ENCODE measurements around the gene HYOU1. TPM values are rescaled to one million over a fixed set of nuclear protein-coding genes. Genes with fewer than 3 reads are reported as not detected.
A peak's percentile ranks its signal among the peaks of the same experiment; 100 is the strongest.
"Not testable (repeated sequence)": the region's sequence is repeated elsewhere in the genome, so short reads cannot be mapped to it uniquely, and the experiment has no call there.

The HYOU1 gene
- total RNA-seq, 2 donors from 2014 or later, result 107 to 138 TPM

DNA sequence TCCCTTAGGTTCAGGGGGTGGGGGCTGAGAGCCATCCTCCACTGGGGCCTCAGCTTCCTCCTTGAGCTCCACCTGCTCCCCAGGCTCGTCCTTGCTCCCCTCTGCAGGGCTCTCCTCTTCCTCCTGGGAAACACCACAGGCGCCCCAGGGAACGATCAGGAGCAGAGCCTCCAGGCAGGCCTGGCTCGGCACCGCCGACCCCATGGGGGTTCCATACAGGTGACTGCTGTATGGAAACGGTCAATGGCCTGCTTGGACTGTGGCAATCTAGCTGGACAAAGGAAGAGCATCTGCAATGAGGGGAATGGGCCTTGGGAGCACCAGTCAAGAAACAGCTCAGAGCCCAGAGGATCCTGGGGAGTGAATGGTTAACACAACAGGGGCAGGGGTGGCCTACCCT, 7.9 kb downstream of the HYOU1 start:
- DNase-seq (no peak), ATAC-seq (no peak)
- intact Hi-C loops (cut with DNase I, micrococcal nuclease), result no loop called here

DNA sequence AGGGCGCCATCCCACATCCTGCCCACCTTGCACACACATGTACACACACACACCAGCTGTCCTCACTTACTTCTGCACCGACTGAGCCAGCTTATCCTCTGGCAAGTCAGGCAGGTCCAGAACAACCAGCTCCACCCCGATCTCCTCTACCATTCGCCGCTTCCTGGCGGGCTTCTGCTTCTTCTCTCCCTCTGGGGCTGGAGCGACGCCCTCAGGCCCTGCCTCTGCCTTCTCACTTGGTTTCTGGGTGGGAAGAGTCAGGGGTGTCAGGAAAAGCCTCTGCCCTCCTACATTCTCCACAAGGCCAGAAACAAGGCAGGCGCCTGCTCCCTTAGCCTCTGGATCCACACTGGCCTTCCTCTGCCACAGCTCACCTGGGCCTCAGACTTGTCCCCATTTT, 8.4 kb downstream of the HYOU1 start:
- DNase-seq (no peak), ATAC-seq (no peak)
- intact Hi-C loops (cut with DNase I, micrococcal nuclease), result no loop called here

DNA sequence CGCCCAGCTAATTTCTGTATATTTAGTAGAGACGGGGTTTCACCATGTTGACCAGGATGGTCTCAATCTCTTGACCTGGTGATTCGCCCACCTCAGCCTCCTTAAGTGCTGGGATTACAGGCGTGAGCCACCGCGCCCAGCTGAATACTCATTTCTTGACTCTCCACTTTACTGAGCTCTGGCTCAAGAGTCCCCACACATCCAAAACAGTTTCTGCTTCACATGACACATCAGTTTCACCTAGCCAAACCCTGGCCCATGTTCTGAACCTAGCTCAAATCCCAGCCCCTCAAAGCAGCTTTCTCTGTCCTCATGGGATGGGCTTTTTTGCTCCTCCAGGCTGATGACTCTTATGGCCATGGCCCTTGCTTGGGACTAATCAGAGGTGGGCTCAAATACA, 9.8 kb downstream of the HYOU1 start:
- DNase-seq (no peak), ATAC-seq (no peak)
- intact Hi-C loops (cut with DNase I, micrococcal nuclease), result no loop called here

DNA sequence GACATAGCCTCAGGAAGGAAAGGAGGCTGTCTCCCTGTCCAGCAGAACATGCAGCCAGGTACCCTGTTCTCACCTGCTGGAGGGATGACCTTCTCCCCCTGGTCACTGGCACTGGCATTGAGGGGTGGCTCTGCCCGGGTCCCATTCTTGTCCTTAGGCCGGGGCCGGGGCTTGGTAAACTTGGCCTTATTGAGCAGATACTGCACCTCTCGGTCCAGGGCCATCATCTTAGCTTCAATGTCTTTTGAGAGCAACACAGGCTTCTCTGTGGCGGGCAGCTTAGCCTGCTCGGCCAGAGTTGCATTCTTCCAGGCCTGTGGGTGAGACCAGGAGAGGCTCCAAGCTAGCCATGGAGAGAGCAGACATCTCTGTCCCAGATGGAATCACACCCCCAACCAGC, 10.5 kb downstream of the HYOU1 start:
- ATAC-seq (no peak), DNase-seq (no peak)
- intact Hi-C loops (cut with DNase I, micrococcal nuclease), result no loop called here

DNA sequence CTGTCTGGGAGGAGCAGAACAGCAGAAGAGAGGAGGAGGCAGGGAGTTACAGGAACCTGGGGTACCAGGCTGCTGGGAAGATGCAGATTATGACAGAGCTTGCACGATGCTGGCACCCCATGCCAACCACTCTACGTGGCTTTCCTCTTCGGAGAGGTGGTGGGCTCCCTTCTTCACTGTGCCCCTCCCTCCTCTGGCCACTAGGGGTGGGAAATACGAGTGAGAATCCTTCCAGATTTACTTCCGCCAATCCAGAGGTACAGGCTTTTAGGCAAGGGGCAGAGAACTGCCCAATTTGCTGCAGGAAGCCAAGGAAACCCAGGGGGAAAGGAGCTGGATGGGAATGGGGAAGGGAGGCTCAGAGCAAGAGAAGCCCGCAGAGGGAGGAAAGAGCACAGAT, 12.3 kb downstream of the HYOU1 start:
- ATAC-seq (no peak), DNase-seq (no peak)
- intact Hi-C loops (cut with DNase I, micrococcal nuclease), result no loop called here

DNA sequence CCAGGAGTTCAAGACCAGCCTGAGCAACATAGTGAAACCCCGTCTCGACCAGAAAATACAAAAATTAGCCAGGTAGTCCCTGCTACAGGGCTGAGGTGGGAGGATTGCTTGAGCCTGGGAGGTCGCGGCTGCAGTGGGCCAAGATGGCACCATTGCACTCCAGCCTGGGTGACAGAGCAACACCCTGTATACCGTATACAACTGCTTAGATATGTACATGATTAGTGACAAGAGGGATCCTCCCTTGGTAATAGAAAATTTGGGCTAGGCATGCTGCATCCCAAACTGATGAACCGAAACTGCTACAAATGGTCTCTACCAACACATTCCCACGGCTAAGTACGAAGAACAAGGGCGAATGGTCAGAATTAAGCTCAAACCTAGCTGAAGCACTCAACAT, 14.1 kb downstream of the HYOU1 start:
- no peak for ATAC-seq
- intact Hi-C loops (cut with DNase I, micrococcal nuclease), result no loop called here
- no peak for DNase-seq

DNA sequence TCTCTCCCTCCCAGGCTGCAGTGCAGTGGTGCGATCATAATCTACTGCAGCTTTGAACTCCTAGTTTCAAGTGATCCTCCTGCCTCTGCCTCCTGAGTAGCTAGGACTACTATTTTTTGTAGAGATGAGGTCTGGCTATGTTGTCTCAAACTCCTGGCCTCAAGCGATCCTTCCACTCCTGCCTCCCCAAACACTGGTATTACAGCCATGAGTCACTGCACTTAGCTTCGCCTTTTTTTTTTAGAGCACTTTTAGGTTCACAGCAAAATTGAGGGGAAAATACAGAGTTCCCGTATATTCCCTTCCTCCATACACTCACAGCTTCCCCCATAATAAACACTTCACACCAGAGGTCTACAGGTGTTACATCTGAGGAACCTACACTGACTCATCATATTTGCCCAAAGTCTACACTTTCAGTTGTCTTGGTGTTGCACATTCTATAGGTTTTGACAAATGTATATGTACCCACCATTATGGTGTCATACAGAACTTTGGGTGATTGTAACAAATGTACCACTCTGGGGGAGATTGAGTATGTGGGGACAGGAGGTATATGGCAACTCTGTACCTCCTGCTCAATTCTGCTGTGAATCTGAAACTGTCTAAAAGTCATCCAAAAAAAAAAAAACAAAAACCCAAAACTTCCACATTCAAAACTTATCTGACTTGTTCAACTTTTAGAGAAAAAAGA, 15.0 kb downstream of the HYOU1 start:
- no peak for ATAC-seq
- no peak for DNase-seq
- intact Hi-C loops (cut with DNase I, micrococcal nuclease), result no loop called here

DNA sequence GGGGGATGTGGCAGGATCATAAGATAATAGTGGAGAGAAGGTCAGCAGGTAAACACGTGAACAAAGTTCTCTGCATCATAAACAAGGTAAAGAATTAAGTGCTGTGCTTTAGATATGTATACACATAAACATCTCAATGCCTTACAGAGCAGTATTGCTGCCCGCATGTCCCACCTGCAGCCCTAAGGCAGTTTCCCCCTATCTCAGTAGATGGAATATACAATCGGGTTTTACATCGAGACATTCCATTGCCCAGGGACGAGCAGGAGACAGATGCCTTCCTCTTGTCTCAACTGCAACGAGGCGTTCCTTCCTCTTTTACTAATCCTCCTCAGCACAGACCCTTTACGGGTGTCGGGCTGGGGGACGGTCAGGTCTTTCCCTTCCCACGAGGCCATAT, 17.5 kb downstream of the HYOU1 start:
- DNase-seq; ATAC-seq; intact Hi-C loops (cut with DNase I, micrococcal nuclease): not testable (repeated sequence)

DNA sequence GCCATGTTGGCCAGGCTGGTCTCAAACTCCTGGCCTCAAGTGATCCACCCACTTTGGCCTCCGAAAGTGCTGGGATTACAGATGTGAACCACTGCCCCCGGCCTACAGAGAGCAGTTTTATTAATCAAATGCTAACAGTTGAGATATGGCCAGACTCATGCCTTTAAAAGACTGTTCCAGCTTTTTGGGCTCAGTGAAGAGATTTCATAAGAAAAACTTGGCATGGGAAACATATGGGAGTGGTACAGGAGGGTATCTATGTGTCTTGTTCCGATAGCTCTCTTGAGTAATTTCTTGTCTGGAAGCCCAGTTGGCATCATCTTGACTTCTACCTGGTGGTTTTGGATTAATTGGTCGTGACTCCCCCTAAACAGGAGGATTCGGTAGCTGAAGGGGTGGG, 18.1 kb downstream of the HYOU1 start:
- intact Hi-C loops (cut with DNase I, micrococcal nuclease), result no loop called here
- no peak for DNase-seq
- no peak for ATAC-seq

DNA sequence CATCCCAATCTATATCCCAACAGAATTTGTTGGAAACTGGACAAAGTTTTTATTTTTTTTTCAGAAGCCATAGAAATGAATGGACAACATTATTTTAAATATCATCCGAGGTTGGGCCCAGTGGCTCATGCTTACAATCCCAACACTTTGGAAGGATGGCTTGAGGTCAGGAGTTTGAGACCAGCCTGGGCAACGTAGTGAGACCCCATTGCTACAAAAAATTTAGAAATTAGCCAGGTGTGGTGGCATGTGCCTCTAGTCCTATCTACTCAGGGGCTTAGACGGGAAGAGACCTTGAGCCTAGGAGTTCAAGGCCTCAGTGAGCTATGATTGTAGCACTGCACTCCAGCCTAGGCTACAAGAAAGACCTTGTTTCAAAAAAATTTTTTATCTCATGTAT, 22.2 kb downstream of the HYOU1 start:
- intact Hi-C loops (cut with DNase I, micrococcal nuclease), result no loop called here

DNA sequence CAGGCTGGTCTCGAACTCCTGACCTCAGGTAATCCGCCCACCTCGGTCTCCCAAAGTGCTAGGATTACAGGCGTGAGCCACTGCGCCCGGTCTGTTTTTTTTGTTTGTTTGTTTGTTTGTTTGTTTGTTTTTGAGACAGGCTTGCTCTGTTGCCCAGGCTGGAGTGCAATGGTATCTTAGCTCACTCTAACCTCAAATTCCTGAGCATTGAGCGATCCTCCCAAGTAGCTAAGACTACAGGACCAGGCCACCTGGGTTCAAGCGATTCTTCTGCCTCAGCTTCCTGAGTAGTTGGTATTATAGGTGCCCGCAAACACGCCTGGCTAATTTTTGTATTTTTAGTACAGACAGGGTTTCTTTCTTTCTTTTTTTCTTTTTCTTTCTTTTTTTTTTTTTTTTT, 23.6 kb downstream of the HYOU1 start:
- intact Hi-C loops (cut with DNase I, micrococcal nuclease); ATAC-seq; DNase-seq: not testable (repeated sequence)

More for the DNA sequence above, 22.2 kb downstream of the HYOU1 start:
- no peak for DNase-seq
- ATAC-seq, result no peak

DNA sequence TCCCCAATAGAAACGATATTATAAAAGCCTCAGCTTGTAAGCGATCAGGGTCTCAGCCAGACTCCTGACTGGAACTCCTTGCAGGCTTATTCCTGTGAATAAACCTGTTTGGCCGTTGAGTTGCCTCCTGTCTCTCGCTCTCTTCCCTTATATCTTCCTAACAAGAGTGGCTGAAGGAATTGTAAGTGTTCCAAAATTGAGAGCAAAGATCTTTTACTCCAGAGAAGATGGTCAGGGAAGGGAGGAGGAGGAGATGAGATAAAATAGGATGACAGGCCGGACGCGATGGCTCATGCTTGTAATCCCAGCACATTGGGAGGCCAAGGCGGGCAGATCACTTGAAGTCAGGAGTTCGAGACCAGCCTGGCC, 25.1 kb downstream of the HYOU1 start:
- no peak for ATAC-seq

DNA sequence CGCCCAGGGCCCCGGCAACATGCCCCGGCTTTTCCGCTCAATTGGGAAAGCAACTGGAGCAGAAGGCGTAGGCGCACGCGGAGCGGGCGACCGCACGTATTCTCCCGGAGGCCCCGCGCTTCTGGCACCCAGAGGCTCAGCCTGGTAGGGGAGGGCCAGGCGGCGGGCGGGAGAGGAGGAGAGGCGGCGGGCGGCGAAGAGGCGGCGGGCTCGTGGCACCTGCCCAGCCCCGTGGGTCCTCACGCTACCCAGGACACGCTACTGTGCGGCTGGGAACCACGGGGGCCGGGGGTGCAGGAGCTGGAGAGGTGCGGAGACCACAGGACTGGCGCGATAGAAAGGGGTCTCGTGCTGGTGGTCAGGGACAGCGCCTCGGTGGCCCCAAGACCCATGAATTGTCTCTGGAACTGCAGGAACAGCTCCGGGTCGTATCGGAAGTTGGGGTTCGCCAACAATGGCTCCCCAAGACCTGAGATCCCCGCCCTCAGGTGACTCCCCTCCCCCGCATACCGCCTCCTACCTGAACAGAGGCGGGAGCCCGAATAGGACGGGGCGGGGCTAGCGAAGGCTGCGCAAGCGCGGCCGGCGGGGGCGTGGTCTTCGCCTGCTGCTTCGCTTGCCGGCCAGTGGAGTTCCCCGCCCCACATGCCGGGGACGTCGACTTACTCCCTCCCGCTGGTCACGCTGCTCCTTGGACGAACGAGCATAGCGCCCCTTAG, 26.5 kb downstream of the HYOU1 start, which contains the start of gene SLC37A4:
TSS of gene SLC37A4 (minus strand) at position 549 of the 719 bp plus-strand sequence.
- ATAC-seq (peak; percentile 81), DNase-seq (peak; percentile 98 to 99)
- intact Hi-C loops (cut with DNase I, micrococcal nuclease), result no loop called here

More for the DNA sequence above, 25.1 kb downstream of the HYOU1 start:
- intact Hi-C loops (cut with DNase I, micrococcal nuclease), result no loop called here
- DNase-seq, result no peak

DNA sequence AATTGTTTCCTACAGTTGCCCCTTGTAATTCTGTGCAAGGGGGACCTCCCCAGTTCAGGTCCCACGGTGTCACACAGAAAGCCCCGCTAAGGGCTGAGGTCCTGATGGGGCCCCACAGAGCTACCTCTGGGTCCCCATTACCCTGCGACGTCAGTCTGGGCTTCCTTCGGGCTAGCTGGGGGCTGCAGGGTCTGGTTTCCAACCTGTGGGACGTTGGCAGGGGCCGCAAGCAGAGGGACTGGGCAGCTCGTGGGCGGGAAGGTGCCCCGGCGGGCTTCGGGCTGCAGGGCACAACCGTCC, 27.0 kb downstream of the HYOU1 start:
- intact Hi-C loops (cut with DNase I, micrococcal nuclease), result no loop called here
- no peak for DNase-seq
- ATAC-seq, result no peak

DNA sequence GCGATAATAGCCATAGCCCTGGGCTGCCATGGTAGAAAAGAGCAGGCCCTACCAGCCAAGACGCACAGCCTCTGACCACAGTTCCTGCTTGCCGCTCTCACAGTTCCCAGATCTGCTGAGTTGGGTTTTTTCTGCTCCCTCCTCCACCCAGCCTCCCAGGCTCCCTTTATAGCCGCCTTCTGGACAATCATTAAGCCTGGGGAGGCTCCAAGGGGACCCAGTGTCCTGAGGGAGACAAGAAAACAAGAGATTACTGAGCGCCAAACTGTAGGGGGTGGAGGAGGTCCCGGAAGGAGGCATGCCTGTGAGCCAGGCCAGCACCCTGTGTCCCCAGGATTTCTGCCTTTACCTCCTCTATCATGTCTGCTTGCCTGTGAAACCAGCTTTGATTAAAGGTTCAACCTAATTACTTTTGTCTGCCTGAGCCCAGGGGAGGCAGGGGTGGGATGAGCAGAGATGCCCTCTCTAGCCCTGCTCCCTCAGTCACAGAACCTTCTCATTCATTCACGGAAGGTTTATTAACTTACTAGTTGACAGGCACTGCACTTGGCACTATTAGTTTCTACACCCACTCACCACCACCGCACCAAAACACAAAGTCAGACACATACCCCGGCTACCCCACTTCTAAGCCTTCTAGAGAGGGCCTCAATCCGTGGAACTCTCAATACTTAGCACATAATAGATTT, 27.5 kb downstream of the HYOU1 start:
- DNase-seq (peak; percentile 75 to 84), ATAC-seq (peak; percentile 67)
- intact Hi-C loops (cut with DNase I, micrococcal nuclease), result no loop called here

DNA sequence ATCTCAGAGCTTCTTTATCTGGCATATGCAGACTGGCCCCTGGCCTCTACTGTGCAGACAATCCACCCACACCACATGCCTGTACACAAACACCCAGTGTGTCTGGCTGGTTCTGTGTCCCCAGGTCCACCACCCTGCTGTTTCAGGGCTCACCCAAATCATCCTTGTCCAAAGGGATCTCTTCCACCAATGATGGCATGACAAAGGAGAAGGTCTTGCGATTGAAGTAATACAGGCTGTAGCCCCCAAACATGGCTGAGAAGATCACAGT, 28.0 kb downstream of the HYOU1 start:
- DNase-seq (no peak), ATAC-seq (no peak)
- intact Hi-C loops (cut with DNase I, micrococcal nuclease), result no loop called here

DNA sequence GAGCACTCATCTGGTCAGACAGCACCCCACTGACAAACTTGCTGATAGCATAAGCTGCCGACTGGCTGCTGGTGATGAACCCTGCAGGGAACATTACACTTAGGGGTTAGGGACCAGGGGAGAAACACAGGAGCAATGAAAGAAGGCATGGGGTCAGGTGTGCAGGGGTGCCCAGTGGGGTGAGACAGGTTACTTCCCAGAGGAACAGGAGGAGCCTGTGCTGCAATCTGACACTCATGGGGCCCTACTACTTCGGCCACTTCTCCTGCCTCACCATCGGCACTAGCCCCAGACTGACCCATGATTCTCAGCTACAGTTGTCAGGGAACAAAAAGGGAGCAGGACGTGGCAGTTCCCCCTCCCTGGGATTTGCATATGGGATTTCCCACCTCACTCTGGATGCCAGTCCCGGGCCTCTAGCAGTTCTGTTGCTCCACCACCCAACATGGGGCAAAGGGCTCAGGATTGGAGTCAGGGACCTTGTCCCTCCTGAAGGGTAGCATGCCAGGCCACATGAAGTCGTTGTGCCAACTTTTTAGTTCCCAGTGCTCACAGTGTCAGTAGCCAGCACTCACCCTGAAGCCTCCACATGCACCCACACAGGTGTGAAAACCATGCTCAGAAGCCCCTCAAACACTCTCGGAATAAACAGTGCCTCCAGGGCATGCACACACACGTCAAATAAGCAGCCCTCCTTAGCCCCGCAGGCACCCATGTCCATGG, 28.5 kb downstream of the HYOU1 start:
- intact Hi-C loops (cut with DNase I, micrococcal nuclease), result no loop called here
- peak in 1 of 2 donors; percentile 25 for DNase-seq
- ATAC-seq, result peak; percentile 2

DNA sequence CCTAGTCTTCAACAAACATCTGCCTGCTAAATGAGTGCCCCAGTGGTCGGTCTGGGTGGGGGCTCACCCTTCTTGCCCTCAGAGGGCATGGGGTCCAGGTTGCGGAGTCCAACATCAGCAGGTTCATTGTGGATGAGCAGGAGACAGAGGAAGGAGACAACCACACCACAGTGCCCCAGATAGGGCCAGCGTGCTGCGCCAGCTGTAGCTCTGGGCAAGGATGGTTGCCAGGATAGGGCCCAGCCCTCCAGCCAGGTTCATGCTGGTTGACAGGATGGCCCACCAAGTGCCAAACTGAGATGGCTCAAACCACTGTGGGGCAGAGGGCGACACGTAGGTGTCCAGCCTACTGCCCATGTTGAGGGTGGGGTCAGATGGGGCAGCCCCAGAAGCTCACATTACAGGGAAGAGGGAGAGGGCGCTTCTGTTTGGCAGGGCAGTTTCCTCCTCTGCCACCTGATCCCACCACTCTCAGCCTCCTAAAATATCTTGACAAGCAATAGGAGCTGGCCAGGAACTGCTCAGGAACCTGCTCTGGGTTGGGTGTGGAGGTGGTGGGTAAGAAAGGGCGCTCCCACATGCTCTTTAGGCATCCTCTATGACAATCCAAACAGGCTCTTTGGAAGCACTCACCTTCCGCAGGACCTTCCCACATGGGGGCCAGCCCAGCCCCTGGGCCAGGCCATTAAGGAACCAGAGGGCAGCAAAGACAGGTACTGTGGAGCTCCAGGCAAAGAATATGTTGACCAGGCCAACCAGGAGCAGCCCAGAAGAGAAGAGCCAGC, 29.3 kb downstream of the HYOU1 start:
- ATAC-seq (no peak), DNase-seq (no peak)
- intact Hi-C loops (cut with DNase I, micrococcal nuclease), result no loop called here

DNA sequence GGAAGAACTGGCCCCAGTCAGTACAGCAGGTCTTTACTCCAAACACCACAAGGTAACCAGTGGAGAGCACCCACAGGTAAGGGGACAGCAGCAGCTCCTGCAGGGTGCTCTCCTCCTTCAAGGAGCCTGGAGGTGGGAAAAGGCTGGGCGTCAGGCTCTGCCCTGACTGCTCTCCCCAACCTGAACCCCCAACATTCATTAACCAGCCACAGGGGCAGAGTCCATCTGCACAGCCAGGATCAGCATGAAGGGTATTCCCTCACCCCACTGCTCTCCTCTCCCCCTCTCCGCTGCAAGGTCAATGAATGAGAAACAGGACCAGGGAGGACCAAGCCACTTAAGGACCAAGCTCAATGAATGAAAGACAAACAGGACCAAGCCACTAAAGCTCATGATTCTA, 30.0 kb downstream of the HYOU1 start:
- no peak for DNase-seq

More for the DNA sequence above, 30.0 kb downstream of the HYOU1 start:
- ATAC-seq, result no peak
- intact Hi-C loops (cut with DNase I, micrococcal nuclease), result no loop called here

All from left colon (tissue), 2 donors.